Lung (tissue), 12 donors: ENCODE data around the gene ANKLE2. TPM values are rescaled to one million over a fixed set of nuclear protein-coding genes. Genes with fewer than 3 reads are reported as not detected.

Experiments
- ATAC-seq: fragments of 200-7000 bp; cut with Tn5 transposase; one replicate; pipeline ENCODE4 v1.9.1; 2020; ENCODE audit warnings: moderate number of reproducible peaks; ENCODE audit not compliant: insufficient read depth, low FRiP score
- DNase-seq, 3 donors: peaks; one replicate each; pipeline ENCODE4 v3.0.0-alpha.2; 2013 to 2017
- H3K27ac ChIP-seq, 2 donors: one replicate each; pipeline ENCODE4 v1.5.1; 2013; ENCODE audit warnings: mild to moderate bottlenecking in 2 of 2, moderate library complexity in 2 of 2, control low read depth in 1 of 2, inconsistent platforms in 1 of 2, low read depth in 1 of 2, low read length in 1 of 2
- H3K27me3 ChIP-seq, 3 donors: one replicate each; pipeline ENCODE4 v1.5.1; 2013; ENCODE audit warnings: low read length in 2 of 3; ENCODE audit not compliant: control insufficient read depth in 3 of 3, insufficient read depth in 3 of 3
- H3K36me3 ChIP-seq, 4 donors: one replicate each; pipeline ENCODE4 v1.5.1; 2013; ENCODE audit warnings: low read length in 4 of 4, mild to moderate bottlenecking in 1 of 4, moderate library complexity in 1 of 4; ENCODE audit not compliant: control insufficient read depth in 4 of 4, insufficient read depth in 4 of 4
- H3K4me1 ChIP-seq, 5 donors: one replicate each; pipeline ENCODE4 v1.5.1; 2013; ENCODE audit warnings: low read length in 5 of 5, mild to moderate bottlenecking in 2 of 5, moderate library complexity in 1 of 5; ENCODE audit not compliant: control insufficient read depth in 5 of 5, insufficient read depth in 5 of 5
- H3K4me3 ChIP-seq: one replicate; pipeline ENCODE4 v1.5.1; 2013; ENCODE audit warnings: mild to moderate bottlenecking, control low read depth, moderate library complexity
- H3K9ac ChIP-seq, 2 donors: one replicate each; pipeline ENCODE4 v1.5.1; 2013; ENCODE audit warnings: low read length in 2 of 2, control low read depth in 1 of 2; ENCODE audit not compliant: insufficient read depth in 1 of 2
- H3K9me3 ChIP-seq, 4 donors: one replicate each; pipeline ENCODE4 v1.5.1; 2013; ENCODE audit warnings: low read length in 3 of 4, mild to moderate bottlenecking in 1 of 4, moderate library complexity in 1 of 4; ENCODE audit not compliant: control insufficient read depth in 4 of 4, insufficient read depth in 3 of 4
- CTCF ChIP-seq: IDR thresholded peaks from 2 replicates; pipeline ENCODE4 v1.5.1; 2012; ENCODE audit warnings: mild to moderate bottlenecking; ENCODE audit errors: control extremely low read depth, extremely low read depth
- WGBS, 2 donors: extraction: QIAGEN DNeasy Blood & Tissue Kit; methylation state at CpG; one replicate each; pipeline ENCODE4 v1.1.7; 2013; 5-methylcytosine and 5-hydroxymethylcytosine counted together
- polyA plus RNA-seq, 2 donors: library from polyadenylated mRNA; stranded (reverse); fragments of 200-250 nt; gene quantifications; one replicate each; pipeline ENCODE4 v1.2.1, GENCODE V29; 2013
- total RNA-seq, 2 donors: library from RNA; depleted of rRNA in 1 of 2; stranded (reverse); fragments of >200 nt in 1 of 2; gene quantifications; one replicate each; pipeline ENCODE4 v1.2.1, GENCODE V29; 2014 to 2021
- donor health status: control.
- donor health status: control.
- donor health status: Bipolar disorder and iron deficiency.
- donor health status: healthy.
- donor health status: DM: yes; HTN: yes; CAD: no.

The ANKLE2 gene
- total and polyA plus RNA-seq, 4 donors: 35.9 to 60.5 (median 45.9) TPM

- no peaks in the 10 kb centered on the region for H3K27me3 ChIP-seq
- no peak for ATAC-seq
- no peak overlapping the region for H3K9ac ChIP-seq
- no peak overlapping the region for H3K4me3 ChIP-seq
- no peak for DNase-seq
- no peaks in the 10 kb centered on the region for H3K9me3 ChIP-seq
- H3K36me3 ChIP-seq: peaks cover 22 to 64% (median 44%) of the 10 kb centered on the region in 4 donors
- H3K27ac ChIP-seq: no peak overlapping the region
- WGBS, 2 donors: 92 to 97% methylated on average over 11 of the region's 11 CpGs
- no peak for TF ChIP-seq CTCF
- no peaks in the 10 kb centered on the region for H3K4me1 ChIP-seq
Observed at GRCh38 chr12:132747395-132747794, 14.2 kb downstream of the ANKLE2 start.

- Histone ChIP-seq H3K4me3 (no peak overlapping the region), H3K27ac (no peak overlapping the region), H3K27me3 (no peaks in the 10 kb centered on the region), H3K4me1 (no peaks in the 10 kb centered on the region), H3K9ac (no peak overlapping the region), H3K36me3 (peaks cover 28 to 68% (median 47%) of the 10 kb centered on the region in 4 donors), H3K9me3 (no peaks in the 10 kb centered on the region)
- TF ChIP-seq CTCF: no peak
- DNase-seq: no peak
- 97 to 98% methylated on average over 3 of the region's 3 CpGs for WGBS, 2 donors
- no peak for ATAC-seq
Observed at GRCh38 chr12:132746613-132747012, 15.0 kb downstream of the ANKLE2 start.

GRCh38 chr12:132743831-132744230, 17.8 kb downstream of the ANKLE2 start:
- Histone ChIP-seq H3K36me3 (peaks cover 18 to 68% (median 50%) of the 10 kb centered on the region in 4 donors), H3K9me3 (no peaks in the 10 kb centered on the region), H3K4me1 (no peaks in the 10 kb centered on the region), H3K4me3 (no peak overlapping the region), H3K9ac (no peak overlapping the region), H3K27me3 (no peaks in the 10 kb centered on the region), H3K27ac (no peak overlapping the region)
- 91 to 95% methylated on average over 13 of the region's 13 CpGs for WGBS, 2 donors
- no peak for ATAC-seq
- DNase-seq: no peak
- no peak for TF ChIP-seq CTCF

- ATAC-seq (no peak), DNase-seq (no peak)
- 76 to 86% methylated on average over 8 of the region's 8 CpGs for WGBS, 2 donors
- Histone ChIP-seq H3K36me3 (peaks cover 15 to 60% (median 45%) of the 10 kb centered on the region in 4 donors), H3K9me3 (no peaks in the 10 kb centered on the region), H3K4me3 (no peak overlapping the region), H3K4me1 (no peaks in the 10 kb centered on the region), H3K27ac (no peak overlapping the region), H3K27me3 (no peaks in the 10 kb centered on the region), H3K9ac (no peak overlapping the region)
- no peak for TF ChIP-seq CTCF
Observed at GRCh38 chr12:132741620-132742019, 20.0 kb downstream of the ANKLE2 start.
